Thyroid gland (tissue), 4 donors: ENCODE data around the gene GPD1L.

Experiments
- CTCF ChIP-seq, 6 experiments: fragments of 200-600 bp in 3 of 6; fragments of 450-650 bp in 3 of 6; sonication (generic) in 3 of 6; IDR thresholded peaks; one replicate each; pipeline ENCODE4 v1.5.1; 2016 to 2019; ENCODE audit warnings: antibody characterized with exemption in 6 of 6, mild to moderate bottlenecking in 2 of 6, inconsistent platforms in 1 of 6, moderate library complexity in 1 of 6
- POLR2A ChIP-seq, 2 donors: fragments of 450-650 bp; IDR thresholded peaks; one replicate each; pipeline ENCODE4 v1.6.1; 2017; ENCODE audit warnings: antibody characterized with exemption in 2 of 2, mild to moderate bottlenecking in 2 of 2, moderate library complexity in 1 of 2

DNA sequence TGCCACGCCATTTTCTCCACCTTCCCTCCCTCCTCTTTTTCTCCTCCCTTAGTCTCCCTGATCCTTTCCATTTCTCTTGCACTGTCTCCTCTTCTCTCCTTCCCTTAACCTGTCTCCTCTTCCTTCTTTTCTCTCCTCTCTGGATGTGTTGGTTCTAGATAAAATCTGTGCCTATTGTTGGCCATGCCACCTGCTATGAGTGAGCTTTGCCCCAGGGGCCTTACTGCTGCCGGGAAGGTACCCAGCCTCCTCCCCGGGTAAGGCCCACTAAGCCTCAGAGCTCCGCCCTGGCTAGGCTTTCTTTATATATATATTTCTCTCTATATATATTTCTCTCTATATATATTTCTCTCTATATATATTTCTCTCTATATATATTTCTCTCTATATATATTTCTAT is 14.7 kb downstream of the GPD1L start:
- no peak for TF ChIP-seq CTCF (IDR thresholded peaks at IDR 0.05)
- TF ChIP-seq POLR2A (IDR thresholded peaks at IDR 0.05), result no peak
